Measurements from ENCODE around the gene TMEM86A.

TMEM86A gene

DNA sequence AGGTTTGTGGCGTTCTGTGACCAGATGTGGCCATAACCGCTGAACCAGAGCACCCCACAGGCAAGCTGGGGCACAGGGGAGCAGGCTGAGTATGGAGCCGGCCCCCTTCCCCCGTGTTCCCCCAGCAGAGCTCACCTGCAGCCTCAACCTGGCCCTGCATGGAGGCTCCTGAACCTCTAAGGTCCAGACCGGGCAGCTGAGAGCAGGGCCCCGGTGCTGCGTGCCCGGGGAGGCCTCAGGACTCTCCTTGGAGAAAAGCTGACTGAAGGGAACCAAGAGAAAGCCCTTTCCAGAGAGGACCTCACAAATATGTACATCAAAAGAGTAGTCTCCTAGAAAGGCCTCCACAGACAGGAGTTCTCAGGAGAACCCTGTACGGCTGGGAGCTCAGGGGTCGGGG lies 44.8 kb downstream of the TMEM86A start:
- no peak for TF ChIP-seq CTCF (IDR thresholded peaks at IDR 0.05; ENCODE audit: control insufficient read depth, extremely low read depth, insufficient read depth)
- no peak for DNase-seq (ENCODE audit: low read depth)
- no peak overlapping the region for H3K4me3 ChIP-seq (ENCODE audit: low read depth, low read length)

DNA sequence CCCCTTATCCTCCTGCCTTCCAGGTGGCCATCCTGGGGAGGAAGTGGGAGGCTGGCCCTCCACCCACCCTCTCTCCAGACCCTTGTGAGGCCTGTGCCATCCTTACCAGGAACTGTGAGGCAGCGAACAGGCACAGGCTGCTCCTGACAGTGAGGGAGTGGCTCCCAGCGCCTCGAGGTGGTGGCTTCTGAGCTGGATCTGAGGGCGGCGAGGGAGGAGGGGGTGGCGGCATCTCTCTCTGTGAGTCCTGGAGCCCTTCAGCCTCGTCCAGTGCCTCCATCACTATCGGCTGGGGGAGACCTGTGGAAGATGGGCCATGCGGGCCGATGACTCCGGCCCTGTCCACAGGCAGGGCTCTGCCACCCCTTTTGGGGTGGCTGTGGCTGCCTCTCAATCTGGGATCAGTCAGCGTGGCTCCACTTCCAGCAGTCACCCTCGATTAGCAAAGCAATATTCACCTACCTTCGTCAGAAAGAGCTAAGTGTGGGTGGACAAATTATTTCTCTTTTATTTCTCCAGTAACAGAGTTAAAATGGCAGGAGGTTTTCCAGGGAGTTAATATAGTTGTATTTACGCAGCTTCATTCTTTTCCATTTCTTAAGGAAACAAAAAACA lies 45.4 kb downstream of the TMEM86A start:
- DNase-seq (ENCODE audit: low read depth), result no peak
- H3K4me3 ChIP-seq (ENCODE audit: low read depth, low read length), result no peak overlapping the region
- no peak for TF ChIP-seq CTCF (IDR thresholded peaks at IDR 0.05; ENCODE audit: control insufficient read depth, extremely low read depth, insufficient read depth)

DNA sequence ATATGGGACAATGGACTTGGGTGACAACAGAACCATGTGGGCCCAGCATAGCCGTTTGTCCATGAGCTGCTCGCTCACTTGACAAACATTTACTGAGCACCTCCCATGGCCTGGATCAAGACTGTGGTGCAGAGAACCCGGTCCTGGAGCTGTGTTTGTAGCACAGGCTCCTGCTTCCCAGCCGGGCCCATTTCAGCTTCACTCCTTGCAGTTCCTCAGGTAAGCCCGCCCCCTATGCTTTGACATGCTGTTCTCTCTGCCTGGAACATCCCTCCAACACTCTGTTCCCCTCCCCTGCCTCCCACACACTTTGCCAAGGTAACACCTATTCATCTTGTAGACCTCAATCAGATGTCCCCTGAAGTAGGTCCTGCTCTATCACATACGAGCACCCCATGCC lies 46.7 kb downstream of the TMEM86A start:
- no peak for DNase-seq (ENCODE audit: low read depth)
- no peak overlapping the region for H3K4me3 ChIP-seq (ENCODE audit: low read depth, low read length)
- TF ChIP-seq CTCF (IDR thresholded peaks at IDR 0.05; ENCODE audit: control insufficient read depth, extremely low read depth, insufficient read depth), result no peak

DNA sequence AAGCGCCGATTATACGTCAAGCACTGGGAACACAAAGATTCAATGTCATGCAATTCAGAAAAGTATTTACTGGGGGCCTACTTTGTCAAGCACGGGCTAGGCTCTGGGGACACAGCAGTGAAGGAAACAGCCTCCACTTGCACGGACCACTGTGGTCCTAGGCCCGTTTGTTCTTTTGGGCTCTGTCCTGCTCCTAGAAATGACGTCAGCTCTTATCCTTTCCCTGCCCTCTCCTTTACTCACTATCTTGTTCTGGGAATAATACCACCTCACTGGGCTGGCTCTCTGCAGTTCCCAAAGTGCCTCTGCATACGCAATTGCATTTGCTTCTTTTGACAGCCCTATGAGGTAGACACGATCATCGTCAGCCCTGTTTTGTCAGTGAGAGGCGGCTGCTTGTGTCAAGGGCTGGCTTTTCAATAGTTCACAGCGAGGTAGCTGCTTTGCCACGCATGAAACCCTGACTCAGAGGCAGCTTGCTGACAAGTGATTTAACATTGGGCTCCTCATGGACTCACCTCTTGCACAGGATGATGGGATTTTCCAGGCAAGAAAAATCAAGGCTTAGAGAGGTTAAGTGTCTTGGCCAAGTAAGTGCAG lies 50.3 kb downstream of the TMEM86A start:
- H3K4me3 ChIP-seq (ENCODE audit: low read depth, low read length), result no peak overlapping the region
- TF ChIP-seq CTCF (IDR thresholded peaks at IDR 0.05; ENCODE audit: control insufficient read depth, extremely low read depth, insufficient read depth), result no peak
- DNase-seq (ENCODE audit: low read depth), result no peak

GRCh38 chr11:18749681-18750319 lies 51.2 kb downstream of the TMEM86A start:
- DNase-seq (ENCODE audit: low read depth), result no peak
- no peak overlapping the region for H3K4me3 ChIP-seq (ENCODE audit: low read depth, low read length)
- TF ChIP-seq CTCF (IDR thresholded peaks at IDR 0.05; ENCODE audit: control insufficient read depth, extremely low read depth, insufficient read depth), result no peak

- no peak overlapping the region for H3K4me3 ChIP-seq (ENCODE audit: low read depth, low read length)
- DNase-seq (ENCODE audit: low read depth), result no peak
- no peak for TF ChIP-seq CTCF (IDR thresholded peaks at IDR 0.05; ENCODE audit: control insufficient read depth, extremely low read depth, insufficient read depth)
These were observed 52.4 kb downstream of the TMEM86A start for GRCh38 chr11:18750944-18751343.

Measured in LNCaP clone FGC (cell line).